Hematopoietic multipotent progenitor cell treated with erythropoietin and hydrocortisone succinate and interleukin-3 and kit ligand, for 4 days (in vitro differentiated cells): ENCODE measurements around the gene BBX.
"Not testable (repeated sequence)": the region's sequence is repeated elsewhere in the genome, so short reads cannot be mapped to it uniquely, and the experiment has no call there.

Experiments used
- DNase-seq: peaks from one replicate; pipeline ENCODE4 v3.0.0-alpha.2; 2015

The BBX gene

DNA sequence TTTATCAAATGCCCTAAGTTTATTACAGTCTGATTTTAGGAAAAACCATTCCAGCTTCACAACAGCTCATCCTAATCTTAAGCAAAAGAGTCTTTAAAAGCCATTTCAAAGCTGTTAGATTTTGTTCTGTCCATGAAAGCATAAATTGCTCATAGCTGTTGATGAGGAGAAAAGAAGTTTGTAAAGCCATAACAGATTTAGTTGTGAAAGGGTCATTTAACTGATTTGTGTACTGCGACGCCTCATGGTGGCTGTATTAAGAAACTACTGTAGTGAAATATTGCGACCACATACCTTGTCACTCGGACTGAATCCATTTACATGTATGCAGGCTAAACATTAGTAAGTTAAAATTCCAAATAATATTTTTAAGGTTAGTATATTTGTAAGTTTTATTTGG, 20.9 kb downstream of the BBX start:
- peak; percentile 59 for DNase-seq

DNA sequence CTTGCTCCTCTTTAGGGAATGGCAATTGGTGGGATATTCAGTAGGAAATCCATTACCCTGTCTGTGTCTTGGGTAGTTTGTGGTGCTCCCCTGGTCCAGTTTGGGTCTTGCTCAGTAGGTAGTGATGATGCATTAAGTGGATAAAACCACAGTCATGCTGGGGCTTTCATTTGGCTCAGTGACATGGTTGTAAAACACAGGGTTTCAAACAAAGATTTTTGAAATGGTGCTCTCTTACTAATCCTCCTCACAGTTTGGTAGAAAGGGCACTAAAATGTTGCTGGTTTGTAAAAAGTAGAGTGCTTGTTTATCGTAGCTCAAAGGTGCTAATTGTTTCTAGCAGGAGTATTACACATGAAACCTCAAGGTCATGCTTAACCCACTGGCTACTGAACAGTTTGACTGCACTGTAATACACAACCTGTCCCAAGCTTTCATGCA, 22.9 kb downstream of the BBX start:
- no peak for DNase-seq

DNA sequence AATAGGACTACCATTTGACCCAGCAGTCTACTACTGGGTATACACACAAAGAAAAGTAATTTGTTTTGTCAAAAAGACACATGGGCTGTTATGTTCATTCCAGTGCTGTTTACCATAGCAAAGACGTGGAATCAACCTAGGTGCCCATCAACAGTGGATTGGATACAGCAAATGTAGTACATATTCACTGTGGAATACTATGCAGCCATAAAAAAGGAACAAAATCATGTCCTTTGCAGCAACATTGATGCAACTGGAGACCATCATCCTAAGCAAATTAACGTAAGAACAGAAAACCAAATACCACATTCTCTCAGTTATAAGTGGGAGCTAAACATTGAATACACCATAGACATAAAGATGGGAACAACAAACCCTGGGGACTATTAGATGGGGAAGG, 25.8 kb downstream of the BBX start:
- no peak for DNase-seq

DNA sequence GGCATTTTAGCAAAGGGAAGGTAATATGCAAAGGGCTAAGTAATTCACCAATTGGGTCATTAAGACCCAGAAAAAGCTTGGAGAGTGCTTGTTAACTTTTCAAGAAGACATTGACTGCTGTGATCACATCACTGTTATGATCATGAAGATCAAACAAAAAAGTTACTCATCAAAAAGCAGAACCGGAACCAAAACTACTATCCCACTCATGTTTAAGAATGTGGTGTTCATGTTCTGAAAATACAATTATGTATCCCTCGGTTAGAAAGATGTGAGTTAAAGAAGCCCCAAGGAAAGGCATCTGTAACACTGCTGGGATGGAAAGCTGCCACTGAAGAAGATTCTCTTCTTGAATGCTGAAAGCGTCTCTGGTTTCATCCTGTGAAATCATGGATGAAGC, 32.6 kb downstream of the BBX start:
- no peak for DNase-seq

DNA sequence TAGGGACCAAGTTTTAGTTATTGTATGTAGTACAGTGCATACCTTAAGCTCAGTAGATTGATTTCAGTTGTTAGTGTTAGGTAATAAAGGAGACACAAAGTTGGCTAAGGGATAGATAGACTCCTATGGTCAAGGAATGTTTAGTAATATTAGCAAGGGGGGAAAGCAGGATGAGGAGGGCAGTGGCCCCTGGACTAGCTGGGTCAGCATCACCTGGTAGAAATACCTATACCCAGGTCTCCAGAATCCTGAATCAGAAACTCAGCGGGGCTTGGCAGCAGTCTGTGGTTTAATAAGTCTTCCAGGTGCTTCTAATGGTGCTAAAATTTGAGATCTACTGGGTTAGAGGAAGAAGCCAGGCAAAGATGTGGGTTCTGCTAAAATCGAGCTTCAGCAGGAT, 35.0 kb downstream of the BBX start:
- DNase-seq, result no peak

DNA sequence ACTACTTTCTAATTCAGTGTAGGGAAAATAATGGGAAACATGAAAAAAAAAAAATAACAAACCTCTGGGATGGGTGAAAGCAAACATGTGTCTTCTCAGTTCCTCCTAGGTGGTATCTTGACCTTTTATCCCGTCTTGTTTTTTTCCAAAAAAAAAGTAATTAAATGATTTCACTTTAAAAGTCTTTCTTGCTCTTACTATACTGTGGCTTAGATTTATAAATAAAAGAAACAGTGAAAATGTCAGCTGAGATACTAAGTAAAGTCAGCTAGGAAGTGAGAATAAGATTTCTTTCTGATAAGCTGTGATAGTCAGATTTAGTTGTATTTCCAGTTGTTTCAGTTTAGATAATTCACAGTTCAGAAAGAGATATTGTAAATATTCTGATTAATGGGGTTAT, 37.4 kb downstream of the BBX start:
- no peak for DNase-seq

DNA sequence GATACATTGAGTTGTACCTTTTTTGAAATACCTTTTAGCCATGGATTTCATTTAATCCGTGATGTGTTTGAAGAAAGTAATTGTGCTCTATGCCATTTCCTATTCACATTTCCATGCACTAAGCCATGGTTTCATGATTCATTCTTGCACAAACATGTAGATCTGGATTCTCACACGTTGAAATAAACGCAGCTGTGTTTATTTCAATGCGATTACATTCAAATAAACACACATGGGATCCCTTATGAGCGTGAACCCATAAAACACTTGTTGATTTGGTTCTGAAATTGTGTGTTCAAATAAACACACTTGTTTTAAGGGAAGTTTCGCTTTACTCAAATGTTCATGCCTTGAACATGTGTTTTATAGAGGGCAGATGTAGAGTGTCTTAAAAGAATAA, 39.2 kb downstream of the BBX start:
- no peak for DNase-seq

DNA sequence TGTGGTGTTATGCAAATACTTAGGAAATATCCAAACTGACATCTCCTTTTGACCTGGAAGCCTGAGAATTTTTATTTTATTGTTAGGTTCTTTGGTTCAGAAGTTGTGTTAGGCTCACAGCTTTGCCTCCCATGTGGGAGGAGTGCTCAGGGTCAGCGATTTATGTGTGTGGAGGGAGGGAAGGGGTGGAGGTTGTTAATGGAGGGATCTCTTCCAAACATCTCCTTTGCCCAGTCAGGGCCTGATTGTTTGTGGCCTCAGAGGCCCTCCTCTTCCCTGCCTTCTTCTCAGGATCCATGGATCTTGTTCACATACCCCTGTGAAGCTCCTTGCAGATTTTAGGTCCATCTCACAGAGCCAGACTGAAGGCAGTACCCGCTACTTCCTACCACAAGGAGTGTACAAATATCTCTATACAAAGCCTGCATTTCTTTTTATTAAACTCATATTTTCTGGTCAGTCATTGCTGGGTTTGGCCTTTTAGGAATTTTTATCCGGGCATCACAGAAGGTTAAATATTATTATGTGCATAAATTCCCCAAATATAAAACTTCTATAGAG, 40.3 kb downstream of the BBX start:
- peak; percentile 9 for DNase-seq

DNA sequence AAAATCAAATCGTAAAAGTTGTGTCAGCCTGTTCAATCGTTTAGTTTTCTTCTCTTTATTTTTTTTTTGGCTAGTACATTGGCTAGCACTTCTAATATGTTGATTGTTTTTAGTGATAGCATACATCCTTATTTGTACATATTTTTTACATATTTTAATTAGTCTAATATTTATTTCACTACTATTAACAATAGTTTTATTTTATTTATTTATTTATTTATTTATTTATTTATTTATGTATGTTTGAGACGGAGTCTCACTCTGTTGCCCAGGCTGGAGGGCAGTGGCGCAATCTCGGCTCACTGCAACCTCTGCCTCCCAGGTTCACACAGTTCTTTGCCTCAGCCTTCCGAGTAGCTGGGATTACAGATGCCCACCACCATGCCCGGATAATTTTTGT, 42.5 kb downstream of the BBX start:
- not testable (repeated sequence) for DNase-seq

DNA sequence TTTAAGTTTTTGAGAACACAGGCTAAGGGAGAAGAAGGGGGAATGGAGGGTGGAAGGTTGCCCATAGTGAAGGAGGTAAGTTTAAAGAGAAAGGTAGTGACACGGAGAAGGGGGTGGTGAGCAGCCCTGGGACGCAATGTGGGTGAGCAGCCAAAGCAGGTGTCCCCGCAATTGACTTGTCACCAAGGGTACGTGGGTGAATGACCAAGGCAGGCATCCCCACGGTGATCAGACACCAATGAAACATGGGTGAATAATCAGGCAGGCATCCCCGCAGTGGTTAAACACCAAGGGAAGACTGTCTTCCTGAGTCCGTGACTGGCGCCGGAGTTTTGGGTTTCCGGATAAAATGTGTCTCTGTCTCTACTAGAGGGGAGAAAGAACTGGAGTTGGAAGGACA, 48.3 kb downstream of the BBX start:
- DNase-seq, result not testable (repeated sequence)

DNA sequence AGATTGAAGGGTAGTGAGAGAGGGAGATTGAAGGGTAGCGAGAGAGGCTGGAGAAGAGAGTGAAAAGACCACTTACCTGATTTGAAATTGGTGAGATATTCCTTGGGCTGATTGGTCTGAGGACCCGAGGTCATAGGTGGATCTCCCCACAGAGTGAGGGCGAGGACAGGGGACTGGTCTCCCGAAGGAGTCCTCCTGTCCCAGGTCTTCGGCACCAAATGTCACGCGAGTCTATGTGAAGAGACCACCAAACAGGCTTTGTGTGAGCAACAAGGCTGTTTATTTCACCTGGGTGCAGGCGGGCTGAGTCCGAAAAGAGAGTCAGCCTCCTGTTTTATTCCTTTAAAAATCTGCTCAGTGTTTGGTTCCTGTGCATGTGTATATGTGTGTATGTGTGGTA, 48.7 kb downstream of the BBX start:
- not testable (repeated sequence) for DNase-seq

DNA sequence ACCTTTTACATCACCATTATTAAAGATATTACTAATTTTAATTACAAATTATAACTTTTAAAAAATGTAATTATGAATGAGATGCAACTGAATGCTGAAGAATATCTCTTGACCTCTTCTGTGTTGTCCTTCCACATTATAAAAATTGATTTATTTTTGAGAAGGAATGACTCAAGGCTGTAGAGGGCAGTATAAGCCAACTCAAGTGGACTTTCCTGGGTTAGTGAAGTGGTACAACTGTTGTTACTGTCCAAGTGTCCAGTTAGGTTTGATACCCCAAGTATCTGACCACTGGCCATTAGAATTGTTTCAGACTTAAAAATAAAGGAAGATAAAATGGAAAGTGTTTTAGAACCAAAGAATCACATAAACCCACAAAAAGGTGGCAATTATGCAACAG, 51.9 kb downstream of the BBX start:
- peak; percentile 66 for DNase-seq

DNA sequence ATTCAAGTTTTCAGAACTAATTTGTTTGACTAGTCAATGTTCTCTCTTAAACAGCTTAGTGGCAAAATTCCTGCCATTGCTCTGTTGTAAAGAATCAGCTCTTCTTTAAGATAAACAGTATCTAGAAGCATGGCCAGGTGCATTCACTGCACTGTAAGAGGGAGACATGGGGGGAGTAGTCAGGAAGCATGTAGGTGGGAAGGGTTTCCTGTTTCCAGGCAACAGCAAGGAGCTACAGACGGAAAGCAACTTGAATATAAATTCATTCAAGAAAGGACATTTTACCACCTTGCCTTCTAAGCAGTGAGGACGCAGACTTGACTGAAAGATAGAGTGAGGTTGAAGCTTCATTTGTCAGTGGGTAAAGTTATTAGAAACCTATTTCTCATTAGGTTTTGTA, 55.3 kb downstream of the BBX start:
- DNase-seq, result no peak

DNA sequence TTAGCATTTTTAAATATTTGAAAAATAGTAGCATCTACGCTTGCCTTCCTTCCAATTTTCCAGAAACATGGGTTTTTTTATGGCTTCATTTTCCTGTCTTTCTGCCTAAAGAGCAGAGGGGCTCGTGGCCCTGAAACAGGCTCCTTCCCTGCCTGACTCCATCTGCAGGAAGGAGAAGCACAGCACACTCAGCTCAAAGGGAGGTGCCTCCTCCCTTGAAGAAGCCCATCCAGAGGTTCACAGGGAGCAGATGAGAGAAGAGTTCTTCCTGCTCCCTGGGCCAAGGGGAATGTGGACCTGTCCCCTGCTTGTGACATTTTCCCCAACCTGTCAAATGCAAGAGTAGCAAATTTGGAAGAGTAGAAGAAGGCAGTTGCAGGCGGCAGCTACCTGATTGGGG, 55.8 kb downstream of the BBX start:
- no peak for DNase-seq

DNA sequence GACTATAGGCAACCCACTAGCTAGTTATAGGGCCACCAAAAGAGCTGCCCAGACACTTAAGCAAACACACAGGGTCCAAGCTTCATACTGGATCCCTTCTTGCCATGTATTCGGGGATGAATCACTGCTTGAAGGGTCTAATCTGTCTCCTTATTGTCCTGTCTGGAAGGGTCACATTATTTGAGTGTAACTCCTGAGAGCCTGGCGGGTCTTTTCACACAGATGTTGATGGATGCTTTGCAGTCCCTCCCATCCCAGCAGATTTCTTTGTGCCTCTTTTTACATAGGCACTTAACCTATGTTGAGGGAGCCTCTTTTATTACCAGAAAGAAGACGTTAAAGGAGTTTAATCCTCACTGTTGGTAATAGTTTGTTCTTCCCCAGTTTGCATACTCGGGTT, 56.6 kb downstream of the BBX start:
- no peak for DNase-seq

DNA sequence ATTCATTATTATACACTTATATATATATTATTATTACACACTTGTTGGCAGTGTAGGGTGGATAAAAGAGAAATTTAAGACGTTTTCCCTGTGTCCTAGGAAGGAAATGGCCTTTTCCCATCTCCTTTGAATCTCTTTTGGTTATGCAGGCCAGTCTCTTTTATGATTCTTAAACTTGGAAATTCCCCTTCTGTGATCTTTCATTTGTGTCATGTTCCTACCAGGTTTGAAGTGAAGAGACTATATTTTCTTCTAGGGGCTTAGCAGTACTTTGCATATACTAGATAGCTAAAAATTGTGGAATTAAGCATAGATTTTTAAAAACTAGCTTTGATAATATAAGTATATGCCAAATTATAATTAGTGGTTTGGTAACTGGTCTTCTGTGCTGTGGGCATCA, 58.5 kb downstream of the BBX start:
- DNase-seq, result no peak

DNA sequence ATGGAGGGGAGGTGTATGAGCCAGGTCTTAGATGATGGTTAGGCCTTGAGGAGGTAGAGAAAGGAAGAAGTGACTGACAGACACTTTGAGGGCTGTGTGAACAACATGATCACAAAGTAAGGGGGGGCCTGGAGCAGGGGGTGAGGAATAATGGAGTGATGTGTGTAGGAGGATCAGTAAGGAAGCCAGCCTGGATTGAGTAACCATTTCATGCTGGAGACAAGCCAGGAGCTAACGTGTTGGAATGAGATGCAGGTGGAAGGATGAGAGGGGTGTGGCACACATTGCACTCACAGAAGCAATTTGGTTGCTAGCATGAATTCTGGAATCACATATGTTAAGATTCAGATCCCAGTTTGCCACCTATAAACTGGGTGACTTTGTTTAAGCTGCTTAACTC, 65.5 kb downstream of the BBX start:
- DNase-seq, result no peak

DNA sequence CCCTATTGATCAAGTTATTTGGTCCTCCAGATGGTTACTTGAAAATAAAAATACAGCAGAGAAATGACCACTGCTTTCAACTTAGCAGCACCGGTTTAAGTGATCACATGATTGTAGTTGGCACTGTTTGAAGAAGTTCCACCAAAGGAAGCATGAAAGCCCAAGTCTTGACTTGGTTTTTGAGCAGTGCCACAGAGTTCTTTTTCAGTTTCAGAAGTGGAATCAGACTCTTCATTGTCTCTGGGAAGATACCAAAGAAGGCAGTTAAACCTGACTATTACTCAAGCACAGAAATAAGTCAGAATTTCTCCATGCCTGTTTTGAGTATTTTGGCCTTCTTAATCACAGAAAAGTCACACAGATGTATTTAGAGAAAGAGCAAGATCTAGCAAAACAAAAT, 66.7 kb downstream of the BBX start:
- DNase-seq, result no peak

DNA sequence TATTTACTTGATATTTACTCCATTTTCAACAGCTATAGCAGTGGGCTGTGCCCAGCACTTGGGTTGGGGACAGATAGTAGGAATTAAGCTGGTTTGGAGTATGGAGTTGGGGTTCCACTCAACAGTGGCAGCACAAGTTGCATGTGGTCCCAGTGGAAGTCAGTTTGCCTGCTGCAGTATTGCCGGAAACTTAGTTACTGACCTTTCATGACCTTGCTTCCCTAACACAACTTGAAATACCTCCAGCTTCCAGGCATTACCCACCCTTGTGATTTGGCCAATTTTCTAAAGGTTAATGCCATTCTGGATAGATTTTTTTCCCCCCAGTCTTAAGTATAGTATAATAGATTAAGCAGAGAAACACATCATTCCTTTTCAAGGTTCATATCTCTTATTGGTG, 68.0 kb downstream of the BBX start:
- no peak for DNase-seq

DNA sequence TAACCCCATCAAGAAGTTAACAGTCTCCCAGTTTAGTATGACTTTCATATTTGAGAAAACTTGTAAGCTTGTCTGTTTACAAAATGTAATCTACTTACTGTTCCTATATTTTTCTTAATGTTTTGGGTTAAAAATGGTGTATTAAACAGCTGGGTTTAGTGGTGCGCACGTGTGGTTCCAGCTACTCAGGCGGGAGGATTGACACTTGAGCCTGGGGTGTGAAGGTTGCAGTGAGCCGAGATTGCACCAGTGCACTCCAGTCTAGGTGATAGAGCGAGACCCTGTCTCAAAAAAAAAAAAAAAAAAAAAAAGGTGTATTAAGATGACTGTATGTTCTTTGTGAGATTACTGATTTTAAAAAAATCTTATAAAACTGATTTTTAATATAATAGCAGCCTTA, 69.3 kb downstream of the BBX start:
- no peak for DNase-seq

DNA sequence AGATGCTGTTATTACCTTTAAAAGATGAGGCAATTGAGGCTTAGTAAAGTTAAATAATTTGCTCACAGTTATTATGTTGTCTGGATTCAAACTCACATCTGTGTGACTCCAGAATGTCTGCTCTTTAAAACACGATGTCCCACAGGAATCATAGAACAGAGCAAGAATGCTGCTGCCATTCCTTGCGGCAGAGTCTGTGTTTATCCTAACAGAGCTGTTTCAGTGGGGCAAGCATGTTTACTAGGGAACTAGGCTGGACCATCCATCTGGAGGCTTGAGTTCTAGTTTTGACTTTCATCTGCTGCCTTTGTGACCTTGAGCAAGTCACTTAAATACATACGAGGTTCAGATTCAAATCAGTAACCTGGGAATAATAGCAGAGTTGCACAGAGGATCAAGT, 72.1 kb downstream of the BBX start:
- no peak for DNase-seq

DNA sequence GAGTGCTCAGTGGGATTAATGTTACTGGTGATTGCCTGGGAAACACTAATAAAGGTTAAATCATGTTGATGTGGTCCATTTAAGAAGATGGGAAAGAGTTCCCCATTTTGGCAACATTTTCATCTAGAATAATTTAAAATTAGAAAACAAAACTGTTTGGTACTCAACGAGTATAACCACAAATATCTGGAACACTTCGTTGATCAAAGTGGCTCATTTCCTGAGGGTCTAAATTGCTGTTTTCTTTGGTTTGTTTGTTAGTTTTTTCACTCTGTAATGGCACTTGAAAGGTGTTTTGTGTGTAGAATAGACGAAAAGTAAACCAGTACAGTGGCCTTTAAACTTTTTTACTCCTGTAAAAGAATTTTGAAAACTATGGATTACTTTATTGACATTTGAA, 73.9 kb downstream of the BBX start:
- no peak for DNase-seq

DNA sequence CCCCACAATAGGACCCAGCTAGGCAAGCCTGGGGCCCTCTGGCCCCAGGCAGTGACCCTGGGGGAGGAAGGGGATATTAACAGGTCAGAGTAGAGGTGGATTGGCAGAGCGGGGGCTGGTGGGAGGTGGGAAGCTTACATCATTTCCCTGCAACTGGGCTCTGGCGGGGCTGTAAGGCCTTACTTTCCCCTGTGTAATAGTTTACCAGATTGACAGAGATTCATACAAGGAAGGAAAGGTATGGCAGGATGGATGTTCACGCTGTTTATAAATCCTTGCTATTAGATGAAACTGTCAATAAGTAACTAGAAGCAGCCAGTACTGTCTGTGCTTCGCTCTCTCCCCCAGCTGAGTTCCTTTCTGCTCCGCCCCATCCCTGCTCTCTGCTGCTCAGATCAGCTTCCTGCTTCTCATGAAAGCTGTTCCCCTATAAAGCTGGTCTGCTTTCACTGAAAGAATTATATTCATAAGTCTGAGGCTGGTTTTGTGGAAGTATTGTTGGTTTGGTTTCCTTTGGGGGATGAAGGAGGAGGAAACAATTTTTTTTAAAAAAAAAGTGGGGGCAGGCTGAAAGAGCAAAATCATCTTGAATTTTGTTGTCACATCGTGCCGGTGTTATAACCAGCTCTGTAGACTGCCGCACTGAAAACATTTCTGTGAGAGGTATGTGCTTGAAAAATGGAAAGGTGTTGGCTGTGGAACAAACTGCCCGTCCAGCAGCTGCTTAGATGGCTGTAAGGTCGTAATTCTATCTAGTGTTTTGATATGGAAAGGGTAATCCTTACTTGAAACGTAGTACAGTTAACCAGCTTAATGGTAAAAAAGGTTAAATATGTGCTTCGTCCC, 76.4 kb downstream of the BBX start:
- DNase-seq, result peak; percentile 83

DNA sequence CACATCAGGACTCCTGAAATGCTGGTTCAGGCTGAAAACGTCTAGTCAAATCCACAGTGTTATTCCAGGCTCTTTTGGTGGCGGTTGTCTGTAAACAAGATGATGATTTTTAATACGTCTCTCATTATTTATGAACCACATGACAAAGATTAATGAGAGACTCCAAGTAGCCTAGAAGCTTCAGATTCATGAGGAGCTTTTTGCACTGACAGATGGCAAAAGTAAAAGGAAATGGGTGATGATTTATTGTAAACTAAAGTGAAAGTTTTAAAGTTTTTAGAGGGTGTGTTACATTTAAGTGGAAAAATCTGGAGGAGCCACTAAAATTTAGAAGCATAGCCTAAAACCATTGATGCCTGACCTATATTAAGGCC, 77.0 kb downstream of the BBX start:
- DNase-seq, result peak; percentile 25

DNA sequence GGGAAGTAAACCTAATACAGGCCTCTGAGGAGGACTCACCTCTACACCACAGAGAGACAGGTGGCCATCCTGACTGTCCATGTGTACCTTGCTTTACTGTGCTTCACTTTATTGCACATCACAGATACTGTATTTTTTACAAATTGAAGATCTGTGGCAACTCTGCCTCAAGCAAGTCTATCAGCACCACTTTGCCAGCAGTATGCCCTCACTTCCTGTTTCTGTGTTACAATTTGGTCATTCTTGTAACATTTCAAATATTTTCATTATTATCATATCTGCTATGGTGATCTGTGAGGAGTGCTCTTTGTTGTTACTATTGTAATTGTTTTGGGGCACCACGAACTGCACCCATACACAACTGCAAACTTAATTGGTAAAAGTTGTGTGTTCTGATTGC, 78.0 kb downstream of the BBX start:
- DNase-seq, result peak; percentile 56
